ENCODE measurements around the gene C1GALT1C1. TPM values are rescaled to one million over a fixed set of nuclear protein-coding genes. Genes with fewer than 3 reads are reported as not detected.
"Not testable (repeated sequence)": the region's sequence is repeated elsewhere in the genome, so short reads cannot be mapped to it uniquely, and the experiment has no call there.

C1GALT1C1 gene
- total RNA-seq, 1 experiment from 2014 or later: 15.4 TPM

- H3K9ac ChIP-seq (ENCODE audit: low read length); POLR2A ChIA-PET; H2AFZ ChIP-seq (ENCODE audit: low read depth, low read length, poor library complexity, severe bottlenecking); DNase-seq (ENCODE audit: low read depth, low spot score); H3K27ac ChIP-seq (ENCODE audit: low read depth, low read length); H3K36me3 ChIP-seq (ENCODE audit: control insufficient read depth in 1 of 2, insufficient read depth in 2 of 2, low read length in 2 of 2); H3K9me3 ChIP-seq (ENCODE audit: control insufficient read depth in 1 of 2, insufficient read depth in 1 of 2, low read depth in 1 of 2, low read length in 2 of 2); H3K79me2 ChIP-seq (ENCODE audit: insufficient read depth, low read length); H4K20me1 ChIP-seq (ENCODE audit: insufficient read depth); CTCF ChIA-PET; H3K4me1 ChIP-seq (ENCODE audit: control insufficient read depth in 1 of 2, insufficient read depth in 2 of 2, low read length in 2 of 2); H3K27me3 ChIP-seq (ENCODE audit: insufficient read depth, low read length); H3K4me2 ChIP-seq (ENCODE audit: low read length); ATAC-seq; H3K9me2 ChIP-seq (ENCODE audit: insufficient read depth); BruUV-seq (replicated peaks); RAD21 ChIA-PET (ENCODE audit: low non-redundant PET in 1 of 2, low total read pairs in 2 of 2, uncharacterized antibody in 2 of 2, unreplicated experiment in 2 of 2); intact Hi-C loops (cut with micrococcal nuclease); H3K4me3 ChIP-seq (replicated peaks in 1 of 2; ENCODE audit: low read depth in 1 of 2, low read length in 2 of 2): not testable (repeated sequence)
These were observed 22.4 kb upstream of the C1GALT1C1 start for GRCh38 chrX:120652256-120652655.

- no TSS peak for BruUV-seq (replicated peaks)
- Histone ChIP-seq H3K27me3 (ENCODE audit: insufficient read depth, low read length) (no peaks in the 10 kb centered on the region), H3K4me2 (ENCODE audit: low read length) (no peak overlapping the region), H3K9me3 (ENCODE audit: control insufficient read depth in 1 of 2, insufficient read depth in 1 of 2, low read depth in 1 of 2, low read length in 2 of 2) (no peaks in the 10 kb centered on the region), H3K9ac (ENCODE audit: low read length) (no peak overlapping the region), H3K27ac (ENCODE audit: low read depth, low read length) (no peak overlapping the region), H4K20me1 (ENCODE audit: insufficient read depth) (no peaks in the 10 kb centered on the region), H3K4me1 (ENCODE audit: control insufficient read depth in 1 of 2, insufficient read depth in 2 of 2, low read length in 2 of 2) (no peaks in the 10 kb centered on the region), H3K4me3 (replicated peaks in 1 of 2; ENCODE audit: low read depth in 1 of 2, low read length in 2 of 2) (no peak overlapping the region), H3K9me2 (ENCODE audit: insufficient read depth) (no peaks in the 10 kb centered on the region), H3K79me2 (ENCODE audit: insufficient read depth, low read length) (no peaks in the 10 kb centered on the region), H2AFZ (ENCODE audit: low read depth, low read length, poor library complexity, severe bottlenecking) (no peak overlapping the region), H3K36me3 (ENCODE audit: control insufficient read depth in 1 of 2, insufficient read depth in 2 of 2, low read length in 2 of 2) (no peaks in the 10 kb centered on the region)
- no peak for TF ChIP-seq MAX (IDR thresholded peaks at IDR 0.05)
- TF ChIP-seq ZFX (IDR thresholded peaks at IDR 0.05): no peak
- no peak for TF ChIP-seq FOSL1 (IDR thresholded peaks at IDR 0.05; ENCODE audit: low read depth)
- no peak for TF ChIP-seq EZH2phosphoT487 (IDR thresholded peaks at IDR 0.05; ENCODE audit: borderline replicate concordance)
- intact Hi-C loops (cut with micrococcal nuclease): no loop called here
- ChIA-PET CTCF (no interaction called here), POLR2A (no interaction called here), RAD21 (ENCODE audit: low non-redundant PET in 1 of 2, low total read pairs in 2 of 2, uncharacterized antibody in 2 of 2, unreplicated experiment in 2 of 2) (no interaction called here)
- DNase-seq (ENCODE audit: low read depth, low spot score) (no peak), ATAC-seq (no peak)
These were observed 17.3 kb upstream of the C1GALT1C1 start for GRCh38 chrX:120647127-120647526.

GRCh38 chrX:120642871-120643270 is 13.0 kb upstream of the C1GALT1C1 start:
- DNase-seq (ENCODE audit: low read depth, low spot score): no peak
- H3K36me3 ChIP-seq (ENCODE audit: control insufficient read depth in 1 of 2, insufficient read depth in 2 of 2, low read length in 2 of 2): no peaks in the 10 kb centered on the region
- no peaks in the 10 kb centered on the region for H3K79me2 ChIP-seq (ENCODE audit: insufficient read depth, low read length)
- no peak overlapping the region for H3K4me2 ChIP-seq (ENCODE audit: low read length)
- no peak overlapping the region for H3K4me3 ChIP-seq (replicated peaks in 1 of 2; ENCODE audit: low read depth in 1 of 2, low read length in 2 of 2)
- BruUV-seq (replicated peaks): no TSS peak
- intact Hi-C loops (cut with micrococcal nuclease): no loop called here
- ATAC-seq: no peak
- no peaks in the 10 kb centered on the region for H4K20me1 ChIP-seq (ENCODE audit: insufficient read depth)
- POLR2A ChIA-PET: no interaction called here
- no peak overlapping the region for H3K9ac ChIP-seq (ENCODE audit: low read length)
- H3K9me3 ChIP-seq (ENCODE audit: control insufficient read depth in 1 of 2, insufficient read depth in 1 of 2, low read depth in 1 of 2, low read length in 2 of 2): no peaks in the 10 kb centered on the region
- no peaks in the 10 kb centered on the region for H3K9me2 ChIP-seq (ENCODE audit: insufficient read depth)
- H2AFZ ChIP-seq (ENCODE audit: low read depth, low read length, poor library complexity, severe bottlenecking): no peak overlapping the region
- H3K27ac ChIP-seq (ENCODE audit: low read depth, low read length): no peak overlapping the region
- CTCF ChIA-PET: no interaction called here
- RAD21 ChIA-PET (ENCODE audit: low non-redundant PET in 1 of 2, low total read pairs in 2 of 2, uncharacterized antibody in 2 of 2, unreplicated experiment in 2 of 2): no interaction called here
- H3K27me3 ChIP-seq (ENCODE audit: insufficient read depth, low read length): no peaks in the 10 kb centered on the region
- no peaks in the 10 kb centered on the region for H3K4me1 ChIP-seq (ENCODE audit: control insufficient read depth in 1 of 2, insufficient read depth in 2 of 2, low read length in 2 of 2)
- no peak for TF ChIP-seq ELF1 (IDR thresholded peaks at IDR 0.05; ENCODE audit: borderline replicate concordance, low read depth)
- no peak for TF ChIP-seq ZBTB33 (IDR thresholded peaks at IDR 0.05; ENCODE audit: extremely low read depth, insufficient replicate concordance, low read length)
- no peak for TF ChIP-seq ATF3 (IDR thresholded peaks at IDR 0.05)
- TF ChIP-seq POLR2AphosphoS5 (IDR thresholded peaks at IDR 0.05; ENCODE audit: low read depth, low read length): no peak
- TF ChIP-seq CBX3 (IDR thresholded peaks at IDR 0.05; ENCODE audit: low read depth): no peak
